Measurements from ENCODE around the gene ZNF672. TPM values are rescaled to one million over a fixed set of nuclear protein-coding genes. Genes with fewer than 3 reads are reported as not detected.

The ZNF672 gene
- total RNA-seq, 1 donor from 2014 or later: 45.2 TPM

Other genes starting within 250 kb of the ZNF672 start
- gene OR2T10, start 240.5 kb upstream of the ZNF672 start, total RNA-seq: not detected in 2 replicates
- gene OR2T11, start 203.1 kb upstream of the ZNF672 start, total RNA-seq: not detected in 2 replicates
- gene OR2T35, start 192.9 kb upstream of the ZNF672 start, total RNA-seq: not detected in 2 replicates
- gene OR2T27, start 182.7 kb upstream of the ZNF672 start, total RNA-seq: not detected in 2 replicates
- not detected in 2 replicates for gene OR14I1, start 135.5 kb upstream of the ZNF672 start, total RNA-seq
- not detected in 2 replicates for gene LYPD8, start 82.5 kb upstream of the ZNF672 start, total RNA-seq
- 29.0 and 30.9 TPM in 2 replicates for gene SH3BP5L, start 12.3 kb upstream of the ZNF672 start, total RNA-seq
- 89.6 and 91.0 TPM in 2 replicates for gene ZNF692, start 20.9 kb downstream of the ZNF672 start, total RNA-seq
- 7.2 and 8.4 TPM in 2 replicates for gene PGBD2, start 68.0 kb downstream of the ZNF672 start, total RNA-seq